AG09319 (cell line): ENCODE data around the gene TMEM205.

Experiments used
- DNase-seq: peaks from one replicate; pipeline ENCODE4 v3.0.0-alpha.2; 2010; ENCODE audit warnings: low read depth; ENCODE audit errors: extremely low read depth
- TF ChIP-seq, protein P1 (sequence below): IDR thresholded peaks from 2 replicates; pipeline ENCODE4 v1.5.1; 2011; ENCODE audit warnings: low read depth, mild to moderate bottlenecking, inconsistent platforms, low read length, moderate library complexity

The TMEM205 gene

DNA sequence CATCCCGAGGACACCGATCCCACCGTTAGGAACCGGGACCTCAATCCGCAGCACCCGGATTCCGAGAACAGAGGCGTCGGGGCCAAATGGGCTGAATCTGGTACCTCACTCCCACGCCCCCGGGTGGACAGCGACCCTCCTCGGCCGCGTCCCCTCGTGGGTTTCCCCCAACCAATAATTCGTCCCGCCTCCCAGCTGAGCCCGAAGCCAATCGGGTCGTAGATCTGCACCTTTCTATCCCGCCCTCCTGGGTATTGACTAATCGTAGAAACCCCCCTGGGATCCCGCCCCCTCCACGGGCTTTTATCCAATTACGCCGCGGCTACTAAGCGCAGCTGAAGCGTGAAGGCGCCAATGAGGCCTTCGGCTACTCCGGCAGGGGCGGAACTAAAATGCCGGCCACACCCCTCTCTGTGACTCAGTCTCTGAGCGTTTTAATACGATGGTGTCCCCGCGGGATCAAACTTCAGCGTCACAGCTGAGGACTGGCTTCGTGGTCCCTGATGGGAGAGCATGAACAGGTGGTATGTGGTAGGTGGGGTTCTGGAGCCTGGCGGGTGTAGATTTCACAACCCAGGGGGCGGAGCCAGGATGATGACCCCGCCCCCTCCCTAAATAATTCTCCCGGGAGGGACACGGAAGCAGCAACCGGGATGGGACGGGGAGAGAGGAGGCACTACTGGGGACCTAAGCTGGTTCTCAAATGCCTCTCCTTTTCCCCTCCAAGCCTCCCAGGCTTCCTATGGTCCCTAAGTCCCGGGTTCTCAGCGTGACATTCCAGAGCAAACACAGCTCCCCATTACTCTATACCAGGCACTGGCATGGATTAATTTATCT is at the start of gene TMEM205, which contains the start of gene CCDC159:
TMEM205 (minus strand) TSS at position 165 of the 837 bp plus-strand sequence. CDS start 649 bp downstream, outside the sequence.
CCDC159 (plus strand) TSS at position 416 of the 837 bp plus-strand sequence; CDS start at position 504, 88 bp downstream.
- peak; percentile 96 for DNase-seq
- TF ChIP-seq, protein P1, sequence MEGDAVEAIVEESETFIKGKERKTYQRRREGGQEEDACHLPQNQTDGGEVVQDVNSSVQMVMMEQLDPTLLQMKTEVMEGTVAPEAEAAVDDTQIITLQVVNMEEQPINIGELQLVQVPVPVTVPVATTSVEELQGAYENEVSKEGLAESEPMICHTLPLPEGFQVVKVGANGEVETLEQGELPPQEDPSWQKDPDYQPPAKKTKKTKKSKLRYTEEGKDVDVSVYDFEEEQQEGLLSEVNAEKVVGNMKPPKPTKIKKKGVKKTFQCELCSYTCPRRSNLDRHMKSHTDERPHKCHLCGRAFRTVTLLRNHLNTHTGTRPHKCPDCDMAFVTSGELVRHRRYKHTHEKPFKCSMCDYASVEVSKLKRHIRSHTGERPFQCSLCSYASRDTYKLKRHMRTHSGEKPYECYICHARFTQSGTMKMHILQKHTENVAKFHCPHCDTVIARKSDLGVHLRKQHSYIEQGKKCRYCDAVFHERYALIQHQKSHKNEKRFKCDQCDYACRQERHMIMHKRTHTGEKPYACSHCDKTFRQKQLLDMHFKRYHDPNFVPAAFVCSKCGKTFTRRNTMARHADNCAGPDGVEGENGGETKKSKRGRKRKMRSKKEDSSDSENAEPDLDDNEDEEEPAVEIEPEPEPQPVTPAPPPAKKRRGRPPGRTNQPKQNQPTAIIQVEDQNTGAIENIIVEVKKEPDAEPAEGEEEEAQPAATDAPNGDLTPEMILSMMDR = no peak; the same call in 1 of the 2 replicates

DNA sequence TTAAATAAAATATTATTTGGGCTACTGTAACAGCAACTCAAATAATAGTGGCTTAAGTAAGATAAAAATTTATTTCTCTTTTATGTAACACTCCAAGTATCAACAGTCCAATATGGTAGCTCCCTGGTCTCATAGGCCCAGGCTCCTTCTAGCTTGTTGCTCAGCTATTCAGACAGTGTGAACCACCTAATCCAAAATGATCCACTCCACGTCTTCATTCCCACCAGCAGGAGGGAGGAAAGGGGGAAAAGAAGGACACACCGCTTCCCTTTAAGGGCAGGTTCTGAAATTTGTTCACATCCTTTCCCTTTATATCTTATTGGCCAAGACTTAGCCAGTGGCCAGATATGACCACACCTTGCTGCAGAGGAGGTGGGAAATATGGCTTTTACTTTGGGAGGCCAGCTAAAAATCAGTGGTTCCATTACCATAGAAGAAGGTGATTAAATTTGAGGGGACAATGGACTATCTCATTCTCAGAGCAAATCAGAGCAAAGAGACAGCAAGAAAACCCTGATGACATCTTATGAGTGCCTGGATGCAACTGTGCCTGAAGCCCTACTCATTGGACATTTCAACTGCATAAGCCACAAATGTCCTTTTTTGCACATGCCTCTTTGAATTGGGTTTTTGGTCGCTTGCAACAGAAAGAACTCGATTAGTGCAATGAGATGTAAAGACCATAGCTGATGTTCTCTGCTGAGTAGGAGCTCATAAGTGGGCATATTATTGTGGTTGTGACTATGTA is 45.0 kb upstream of the TMEM205 start:
- TF ChIP-seq, protein P1 = no peak
- no peak for DNase-seq

DNA sequence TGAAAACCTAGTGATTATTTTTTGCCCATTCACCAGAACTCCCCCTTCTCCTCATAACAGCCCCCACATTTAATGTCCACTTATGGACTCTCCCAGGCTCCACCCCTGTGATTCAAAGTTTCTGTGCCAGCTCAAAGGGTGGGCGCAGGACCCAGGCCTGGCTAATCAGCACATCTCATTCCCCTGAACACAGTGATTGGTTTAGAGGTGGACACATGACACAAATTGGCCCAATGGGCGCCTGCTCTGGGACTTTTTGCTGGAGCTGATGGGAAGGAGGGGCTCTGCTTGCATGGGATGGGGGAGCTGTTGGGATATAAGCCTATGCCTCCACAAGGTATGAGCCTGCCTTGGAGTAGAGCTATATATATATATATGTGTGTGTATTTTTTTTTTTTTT is 44.3 kb upstream of the TMEM205 start:
- TF ChIP-seq, protein P1 = no peak
- no peak for DNase-seq

DNA sequence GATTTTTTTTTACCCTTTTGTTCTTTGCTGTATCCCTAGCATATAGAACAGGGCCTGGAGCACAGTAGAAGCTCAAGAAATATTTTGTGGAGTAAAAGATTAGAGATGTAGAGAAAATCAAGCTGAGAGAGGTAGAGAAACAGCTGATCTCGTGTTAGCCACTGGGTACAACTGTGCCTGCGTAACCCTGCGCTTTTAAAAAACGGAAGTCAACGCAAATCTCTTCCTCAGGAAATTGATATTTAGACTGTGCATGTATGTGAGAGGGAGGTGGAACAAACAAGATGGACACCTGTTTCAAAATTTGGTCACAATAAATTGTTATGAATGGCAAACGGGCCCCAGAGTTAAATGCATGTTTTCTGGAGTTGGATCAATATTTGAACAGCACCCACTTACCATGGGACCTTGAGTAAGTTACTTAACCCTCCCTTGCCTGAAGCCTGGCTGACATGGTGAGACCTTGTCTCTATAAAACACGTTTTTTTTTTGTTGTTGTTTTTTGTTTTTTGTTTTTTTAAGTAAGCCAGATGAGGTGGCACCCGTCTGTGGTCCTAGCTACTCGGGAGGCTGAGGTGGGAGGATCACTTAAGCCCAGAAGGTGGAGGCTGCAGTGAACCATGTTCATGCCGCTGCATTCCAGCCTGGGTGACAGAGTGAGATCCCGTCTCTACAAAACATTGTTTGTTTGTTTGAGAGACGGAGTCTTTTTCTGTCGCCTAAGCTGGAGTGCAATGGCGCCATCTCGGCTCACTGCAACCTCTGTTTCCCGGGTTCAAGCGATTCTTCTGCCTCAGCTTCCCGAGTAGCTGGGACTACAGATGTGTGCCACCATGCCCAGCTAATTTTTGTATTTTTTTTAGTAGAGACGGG is 41.3 kb upstream of the TMEM205 start:
- DNase-seq = no peak
- TF ChIP-seq, protein P1 = no peak

DNA sequence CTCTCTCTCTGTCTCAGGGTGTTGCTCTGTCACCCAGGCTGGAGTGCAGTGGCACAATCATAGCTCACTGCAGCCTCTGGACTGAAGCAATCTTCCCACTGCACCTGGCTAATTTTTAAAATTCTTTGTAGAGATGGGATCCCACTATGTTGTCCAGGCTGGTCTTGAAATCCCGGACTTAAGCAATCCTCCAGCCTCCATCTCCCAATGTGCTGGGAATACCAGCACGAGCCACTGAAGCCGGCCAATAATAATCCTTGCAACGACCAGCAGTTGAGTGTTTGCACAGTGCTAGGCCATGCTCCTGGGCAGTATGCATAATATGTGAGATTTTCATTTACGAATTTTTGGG is 38.7 kb upstream of the TMEM205 start:
- DNase-seq = no peak
- TF ChIP-seq, protein P1 = no peak

DNA sequence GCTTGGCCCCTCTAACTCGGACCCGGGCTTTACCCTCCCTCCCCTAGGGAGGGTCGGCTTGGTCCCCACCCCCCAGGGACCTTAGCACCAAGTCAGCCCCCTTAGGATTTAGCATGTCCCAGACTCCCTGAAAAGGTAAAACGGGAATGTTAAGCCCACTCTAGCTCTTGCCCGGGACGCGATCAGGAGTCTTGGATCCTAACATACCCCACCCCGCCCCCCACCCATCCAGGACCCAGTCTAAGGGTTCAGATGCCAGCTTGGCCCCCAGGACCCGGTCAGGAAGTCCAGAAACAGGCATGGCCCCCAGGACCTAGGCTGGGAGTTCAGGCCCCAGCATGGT is 37.6 kb upstream of the TMEM205 start:
- DNase-seq = no peak
- TF ChIP-seq, protein P1 = no peak
